ENCODE data around the gene RNF212B.

Gene RNF212B

GRCh38 chr14:23320584-23321571 lies 83.1 kb downstream of the RNF212B start, which contains the start of gene PABPN1 (continued):
- no peak for TF ChIP-seq ZNF830 (tag by site-specific recombination; IDR thresholded peaks at IDR 0.05; ENCODE audit: low read depth)
- peak; percentile 72 for TF ChIP-seq SP3 (tag by site-specific recombination; IDR thresholded peaks at IDR 0.05)
- TF ChIP-seq KLF8 (tag by site-specific recombination; IDR thresholded peaks at IDR 0.05) = no peak; the same call in 1 of the 2 replicates
- TF ChIP-seq ZNF292 (tag by site-specific recombination; IDR thresholded peaks at IDR 0.05; ENCODE audit: borderline replicate concordance, low read depth) = no peak
- TF ChIP-seq ZNF19 (tag by site-specific recombination; IDR thresholded peaks at IDR 0.05; ENCODE audit: low read depth) = no peak
- TF ChIP-seq ZNF112 (tag by site-specific recombination; IDR thresholded peaks at IDR 0.05) = no peak
- no peak for TF ChIP-seq ZNF48 (tag by site-specific recombination; IDR thresholded peaks at IDR 0.05)
- no peak for TF ChIP-seq ZNF621 (tag by site-specific recombination; IDR thresholded peaks at IDR 0.05)
- TF ChIP-seq ZNF518A (tag by site-specific recombination; conservative IDR thresholded peaks at IDR 0.05; ENCODE audit: low read depth) = peak; percentile 74
- peak; percentile 95 for TF ChIP-seq ZBTB10 (tag by site-specific recombination; IDR thresholded peaks at IDR 0.05)
- peak; percentile 42 for TF ChIP-seq ZNF366 (tag by site-specific recombination; conservative IDR thresholded peaks at IDR 0.05)
- TF ChIP-seq ZNF174 (tag by site-specific recombination; IDR thresholded peaks at IDR 0.05) = no peak
- no peak for TF ChIP-seq PRDM4 (tag by site-specific recombination; IDR thresholded peaks at IDR 0.05)
- TF ChIP-seq ZBTB1 (tag by site-specific recombination; IDR thresholded peaks at IDR 0.05) = no peak
- TF ChIP-seq ZNF148 (tag by site-specific recombination; IDR thresholded peaks at IDR 0.05; ENCODE audit: borderline replicate concordance) = no peak
- no peak for TF ChIP-seq ZFP41 (tag by site-specific recombination; IDR thresholded peaks at IDR 0.05; ENCODE audit: borderline replicate concordance)
- TF ChIP-seq ZBTB21 (tag by site-specific recombination; IDR thresholded peaks at IDR 0.05) = peak; percentile 98
- TF ChIP-seq ZNF155 (tag by site-specific recombination; IDR thresholded peaks at IDR 0.05) = no peak
- TF ChIP-seq ZNF580 (tag by site-specific recombination; IDR thresholded peaks at IDR 0.05) = peak; percentile 36; the same call in 1 of the 2 replicates
- TF ChIP-seq REST (tag by site-specific recombination; IDR thresholded peaks at IDR 0.05) = peak; percentile 24; the same call in 1 of the 2 replicates
- no peak for TF ChIP-seq ZNF404 (tag by site-specific recombination; IDR thresholded peaks at IDR 0.05)

Measured in HEK293 (cell line).